Naive thymus-derived CD4-positive, alpha-beta T cell (primary cell): ENCODE results near the gene IPCEF1. TPM values are rescaled to one million over a fixed set of nuclear protein-coding genes. Genes with fewer than 3 reads are reported as not detected.

Experiments used
- ATAC-seq: fragments of 150-1000 bp; cut with Tn5 transposase; 2 replicates; pipeline ENCODE4 v1.10.0; 2021; ENCODE audit warnings: mild to moderate bottlenecking, moderate library complexity
- CTCF ChIA-PET: fragments of 350-600 bp; sonication (Branson Sonifier 250); formaldehyde crosslinking; loops from one replicate; lab custom pipeline; 2021; ENCODE audit warnings: antibody characterized with exemption; lab: Charles Lee
- POLR2A ChIA-PET: fragments of 350-600 bp; sonication (Branson Sonifier 250); formaldehyde crosslinking; loops from one replicate; lab custom pipeline; 2021; ENCODE audit warnings: antibody characterized with exemption, inconsistent platforms; lab: Charles Lee
- DNase-seq, 9 donors: peaks; one replicate each; pipeline versions ENCODE4 v3.0.0 to v3.0.0-alpha.2; 2020 to 2022; ENCODE audit warnings: mixed read lengths in 1 of 9
- H3K27ac ChIP-seq: one replicate; pipeline ENCODE4 v1.7.0; 2013; ENCODE audit warnings: mild to moderate bottlenecking, low read depth, low read length, moderate library complexity
- H3K27me3 ChIP-seq, 2 donors: one replicate each; pipeline ENCODE4 v1.7.0; 2013; ENCODE audit warnings: low read length in 2 of 2, mild to moderate bottlenecking in 2 of 2, moderate library complexity in 2 of 2; ENCODE audit not compliant: control insufficient read depth in 2 of 2, insufficient read depth in 2 of 2
- H3K36me3 ChIP-seq, 3 experiments: 1 replicate in 2 of 3; 2 replicates in 1 of 3; pipeline ENCODE4 v1.7.0; 2013; ENCODE audit warnings: low read length in 3 of 3, mild to moderate bottlenecking in 3 of 3, moderate library complexity in 1 of 3; ENCODE audit not compliant: insufficient read depth in 3 of 3, control insufficient read depth in 2 of 3
- H3K4me1 ChIP-seq, 2 donors: one replicate each; pipeline ENCODE4 v1.7.0; 2013; ENCODE audit warnings: low read length in 2 of 2, mild to moderate bottlenecking in 2 of 2, moderate library complexity in 1 of 2; ENCODE audit not compliant: control insufficient read depth in 2 of 2, insufficient read depth in 2 of 2
- H3K4me3 ChIP-seq: 2 replicates; pipeline ENCODE4 v1.7.0; 2013; ENCODE audit warnings: mild to moderate bottlenecking, low read length
- H3K9me3 ChIP-seq, 3 experiments: 1 replicate in 2 of 3; 2 replicates in 1 of 3; pipeline ENCODE4 v1.7.0; 2013; ENCODE audit warnings: low read length in 3 of 3; ENCODE audit not compliant: control insufficient read depth in 2 of 3
- H3K27ac Mint-ChIP-seq, 9 donors: one replicate each; pipeline ENCODE4 v1.8.0; 2020 to 2022; ENCODE audit warnings: mixed read lengths in 9 of 9, mild to moderate bottlenecking in 8 of 9, moderate library complexity in 5 of 9, inconsistent platforms in 2 of 9
- H3K27me3 Mint-ChIP-seq, 5 donors: one replicate each; pipeline ENCODE4 v1.8.0; 2021 to 2022; ENCODE audit warnings: mixed read lengths in 5 of 5, mild to moderate bottlenecking in 1 of 5
- H3K36me3 Mint-ChIP-seq, 5 donors: one replicate each; pipeline ENCODE4 v1.8.0; 2020 to 2022; ENCODE audit warnings: mixed read lengths in 5 of 5, mild to moderate bottlenecking in 3 of 5, inconsistent platforms in 1 of 5
- H3K4me1 Mint-ChIP-seq, 7 donors: one replicate each; pipeline ENCODE4 v1.8.0; 2020 to 2022; ENCODE audit warnings: mixed read lengths in 7 of 7, mild to moderate bottlenecking in 3 of 7, inconsistent platforms in 1 of 7
- H3K4me3 Mint-ChIP-seq, 10 donors: one replicate each; pipeline ENCODE4 v1.8.0; 2020 to 2022; ENCODE audit warnings: mild to moderate bottlenecking in 10 of 10, mixed read lengths in 10 of 10, moderate library complexity in 6 of 10, inconsistent platforms in 2 of 10
- H3K9me3 Mint-ChIP-seq, 11 donors: one replicate each; pipeline ENCODE4 v1.8.0; 2020 to 2022; ENCODE audit warnings: mixed read lengths in 11 of 11, mild to moderate bottlenecking in 4 of 11, inconsistent platforms in 1 of 11, moderate library complexity in 1 of 11
- intact Hi-C, 2 donors: fragments of 100-400 bp; cut with micrococcal nuclease; formaldehyde crosslinking; loops; one replicate each; pipeline ENCODE4 v1.15.1; 2023
- polyA plus RNA-seq, 2 donors: library from polyadenylated mRNA; unstranded; fragments of 300-500 nt; fragmentation: Illumina TruSeq; gene quantifications; one replicate each; pipeline ENCODE4 v1.2.3, GENCODE V29; 2021
- total RNA-seq, 6 experiments: library from RNA in 5 of 6; stranded (reverse) in 5 of 6; gene quantifications; 1 replicate in 5 of 6; 2 replicates in 1 of 6; pipeline ENCODE4 v1.2.3 and lab custom pipeline; 2021 to 2026

Gene IPCEF1
- total and polyA plus RNA-seq, 7 experiments from 2014 or later: 12.0 to 122 (median 99.7) TPM

DNA sequence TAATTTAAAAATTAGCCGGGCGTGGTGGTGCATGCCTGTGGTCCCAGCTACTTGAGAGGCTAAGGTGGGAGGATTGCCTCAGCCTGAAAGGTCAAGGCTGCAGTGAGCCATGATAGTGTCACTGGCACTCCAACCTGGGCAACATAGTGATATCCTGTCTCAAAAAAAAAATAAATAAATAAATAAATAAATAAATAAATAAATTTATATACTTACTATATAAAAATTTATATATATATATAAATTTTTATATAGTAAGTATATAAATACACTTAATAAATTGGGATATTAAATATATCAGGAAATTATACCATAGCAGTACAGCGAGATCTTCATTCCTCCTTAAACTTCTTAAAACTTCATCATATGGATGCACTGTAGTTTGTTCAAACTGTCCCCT, 23.0 kb upstream of the IPCEF1 start:
- intact Hi-C loops: no loop called here
- Mint-ChIP-seq H3K4me1 (peaks cover 0 to 2% (median 0%) of the 10 kb centered on the region in 7 donors), H3K36me3 (no peaks in the 10 kb centered on the region)

DNA sequence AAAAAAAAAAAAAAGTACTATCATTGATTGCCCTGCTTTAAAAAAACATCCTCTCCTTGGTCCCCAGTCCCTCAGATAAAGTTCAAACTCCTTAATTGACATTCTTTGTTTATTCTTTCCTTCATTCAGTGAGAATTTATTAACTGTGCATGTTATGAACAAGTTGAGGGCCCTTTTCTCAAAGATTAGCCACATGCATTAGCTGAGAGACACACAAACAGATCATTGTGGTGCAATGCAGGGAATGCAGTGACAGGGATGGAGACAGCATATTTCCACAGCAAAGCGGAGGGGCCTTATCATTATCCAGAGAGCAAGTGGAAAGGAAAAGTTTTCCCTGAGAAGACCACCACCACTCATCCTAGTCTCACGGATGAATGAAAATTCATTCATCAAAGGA, 21.9 kb upstream of the IPCEF1 start:
- Histone ChIP-seq H3K27me3 (no peaks in the 10 kb centered on the region), H3K27ac (no peak overlapping the region), H3K4me3 (no peak overlapping the region), H3K36me3 (no peaks in the 10 kb centered on the region), H3K9me3 (no peaks in the 10 kb centered on the region), H3K4me1 (no peaks in the 10 kb centered on the region)
- H3K9me3 Mint-ChIP-seq: peaks cover 0 to 8% (median 5%) of the 10 kb centered on the region in 11 donors
- H3K27me3 Mint-ChIP-seq: peaks cover 0 to 4% (median 3%) of the 10 kb centered on the region in 5 donors
- H3K36me3 Mint-ChIP-seq: no peaks in the 10 kb centered on the region
- ChIA-PET CTCF (no interaction called here), POLR2A (no interaction called here)
- H3K4me1 Mint-ChIP-seq: peaks cover 0 to 2% (median 0%) of the 10 kb centered on the region in 7 donors
- no peak for DNase-seq
- intact Hi-C loops: no loop called here
- H3K4me3 Mint-ChIP-seq: no peak overlapping the region
- no peak overlapping the region for H3K27ac Mint-ChIP-seq
- ATAC-seq: no peak

More for the DNA sequence above, 23.0 kb upstream of the IPCEF1 start:
- Mint-ChIP-seq H3K27ac (no peak overlapping the region), H3K27me3 (peaks cover 0 to 4% (median 3%) of the 10 kb centered on the region in 5 donors), H3K4me3 (no peak overlapping the region), H3K9me3 (peaks cover 0 to 9% (median 3%) of the 10 kb centered on the region in 11 donors)
- H3K9me3 ChIP-seq: no peaks in the 10 kb centered on the region
- no peaks in the 10 kb centered on the region for H3K27me3 ChIP-seq
- no peaks in the 10 kb centered on the region for H3K36me3 ChIP-seq
- ATAC-seq: no peak
- CTCF ChIA-PET: no interaction called here
- POLR2A ChIA-PET: no interaction called here
- H3K4me1 ChIP-seq: no peaks in the 10 kb centered on the region
- H3K4me3 ChIP-seq: no peak overlapping the region
- no peak overlapping the region for H3K27ac ChIP-seq
- DNase-seq: no peak

DNA sequence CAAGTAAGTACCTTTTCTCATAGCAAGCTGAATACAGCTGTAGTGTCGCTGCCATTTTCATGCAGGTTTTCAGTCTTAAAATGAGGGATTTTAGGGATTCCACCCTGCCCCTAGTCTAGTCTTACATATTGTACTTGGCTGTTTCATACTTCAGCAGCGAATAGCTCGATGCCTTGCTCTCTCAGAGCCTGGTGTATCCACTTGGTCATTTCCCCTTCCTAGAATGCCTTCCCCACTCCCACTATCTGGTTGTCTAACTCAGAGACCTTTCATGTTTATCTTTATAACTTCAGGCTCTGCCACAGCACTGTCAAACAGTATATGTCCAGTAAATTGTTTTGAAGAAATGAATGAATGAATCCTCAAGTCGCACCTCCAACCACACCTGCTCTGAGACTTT, 21.1 kb upstream of the IPCEF1 start:
- Mint-ChIP-seq H3K4me1 (peaks cover 0 to 2% (median 0%) of the 10 kb centered on the region in 7 donors), H3K36me3 (no peaks in the 10 kb centered on the region), H3K27me3 (peaks cover 0 to 3% (median 0%) of the 10 kb centered on the region in 5 donors), H3K4me3 (no peak overlapping the region), H3K27ac (no peak overlapping the region), H3K9me3 (peaks cover 0 to 3% (median under 1%) of the 10 kb centered on the region in 11 donors)
- Histone ChIP-seq H3K9me3 (no peaks in the 10 kb centered on the region), H3K27me3 (no peaks in the 10 kb centered on the region), H3K4me1 (no peaks in the 10 kb centered on the region), H3K4me3 (no peak overlapping the region), H3K27ac (no peak overlapping the region), H3K36me3 (no peaks in the 10 kb centered on the region)
- POLR2A ChIA-PET: no interaction called here
- CTCF ChIA-PET: no interaction called here
- intact Hi-C loops: no loop called here
- ATAC-seq (no peak), DNase-seq (no peak)

DNA sequence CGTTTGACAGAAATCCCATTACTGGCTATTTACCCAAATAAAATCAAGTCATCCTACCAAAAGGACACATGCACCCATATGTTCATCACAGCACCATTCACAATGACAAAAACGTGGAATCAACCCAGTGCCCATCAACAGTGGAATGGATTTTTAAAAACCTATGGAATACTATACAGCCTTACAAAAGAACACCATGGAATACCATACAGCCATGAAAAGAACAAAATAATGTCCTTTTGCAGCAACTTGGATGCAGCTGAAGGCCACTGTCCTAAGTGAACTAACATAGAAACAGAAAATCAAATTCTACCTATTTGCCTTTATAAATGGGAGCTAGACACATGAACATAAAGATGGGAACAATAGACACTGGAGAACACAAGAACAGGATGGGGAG, 17.4 kb upstream of the IPCEF1 start:
- ChIA-PET CTCF (no interaction called here), POLR2A (no interaction called here)
- Histone ChIP-seq H3K4me1 (no peaks in the 10 kb centered on the region), H3K4me3 (no peak overlapping the region), H3K27ac (no peak overlapping the region), H3K36me3 (no peaks in the 10 kb centered on the region), H3K27me3 (no peaks in the 10 kb centered on the region), H3K9me3 (no peaks in the 10 kb centered on the region)
- Mint-ChIP-seq H3K27me3 (peaks cover 0 to 3% (median 0%) of the 10 kb centered on the region in 5 donors), H3K4me1 (peaks cover 0 to 7% (median 4%) of the 10 kb centered on the region in 7 donors), H3K4me3 (no peak overlapping the region), H3K27ac (no peak overlapping the region), H3K9me3 (peaks cover 0 to 3% (median 0%) of the 10 kb centered on the region in 11 donors), H3K36me3 (no peaks in the 10 kb centered on the region)
- DNase-seq (no peak), ATAC-seq (no peak)
- intact Hi-C loops: no loop called here

DNA sequence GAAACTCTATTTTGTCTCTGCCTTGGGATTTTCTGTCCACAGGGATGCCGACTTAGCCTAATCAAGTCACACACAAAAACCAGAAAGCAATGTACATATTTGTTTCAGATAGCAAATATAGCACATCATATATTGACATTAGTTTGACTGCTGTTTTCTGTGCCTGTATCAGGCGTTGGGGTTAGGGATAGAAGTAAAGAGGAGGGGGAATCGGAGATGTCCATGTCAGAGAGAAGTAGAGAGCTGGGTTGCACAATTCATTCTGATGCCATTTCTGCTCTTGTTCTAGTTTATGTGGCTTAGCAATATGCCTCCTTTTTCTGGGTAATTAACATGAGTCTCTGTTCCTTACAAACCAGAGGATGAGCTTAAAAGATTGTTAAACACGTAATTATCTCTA, 14.7 kb upstream of the IPCEF1 start:
- CTCF ChIA-PET: interaction anchor here (1.2 to 2.8 kb wide), 8 partner anchors 82 to 220 kb away, joined by 3 to 11 read pairs (median 7); no protein-coding TSS in a partner anchor
- no peak overlapping the region for H3K27ac ChIP-seq
- intact Hi-C loops: no loop called here

DNA sequence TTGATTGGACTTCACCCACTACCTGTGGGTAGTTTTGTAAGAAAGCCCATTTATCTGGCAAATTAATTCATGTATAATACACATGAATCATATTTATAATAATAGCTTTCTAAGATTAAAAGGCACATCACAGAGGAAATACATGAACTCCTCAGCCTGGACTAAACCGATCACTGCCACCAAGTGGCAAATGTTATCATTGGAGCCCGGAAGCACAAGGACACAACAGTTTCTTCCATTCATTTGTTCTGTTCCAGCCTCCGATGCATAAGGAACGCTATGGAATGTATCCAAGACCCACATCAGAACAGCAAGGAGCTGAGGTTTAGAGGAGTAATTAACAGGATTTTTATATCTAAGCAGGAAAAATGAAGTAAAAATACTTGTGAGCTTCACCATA, 13.9 kb upstream of the IPCEF1 start:
- POLR2A ChIA-PET: interaction anchor here (0.6 to 0.8 kb wide), 2 partner anchors 52 to 218 kb away, joined by 3 to 4 read pairs; no protein-coding TSS in a partner anchor
- H3K36me3 Mint-ChIP-seq: no peaks in the 10 kb centered on the region
- no peaks in the 10 kb centered on the region for H3K9me3 ChIP-seq
- H3K27ac ChIP-seq: no peak overlapping the region
- H3K4me3 Mint-ChIP-seq: peak overlapping the region in 1 of 10 donors; percentile 24
- DNase-seq (peak in 6 of 9 donors; percentile 13 to 37 (median 24)), ATAC-seq (peak; percentile 58)
- H3K36me3 ChIP-seq: no peaks in the 10 kb centered on the region
- H3K9me3 Mint-ChIP-seq: peaks cover 0 to 3% (median 0%) of the 10 kb centered on the region in 11 donors
- intact Hi-C loops: loop anchor here (1.0 kb wide), 2 partner anchors 93 to 216 kb away; no protein-coding TSS in a partner anchor
- H3K27me3 ChIP-seq: no peaks in the 10 kb centered on the region
- no peak overlapping the region for H3K4me3 ChIP-seq
- H3K27ac Mint-ChIP-seq: peak overlapping the region in 2 of 9 donors; percentile 20 to 63
- H3K27me3 Mint-ChIP-seq: peaks cover 0 to 3% (median 0%) of the 10 kb centered on the region in 5 donors
- peaks cover 0 to 20% (median 11%) of the 10 kb centered on the region in 7 donors for H3K4me1 Mint-ChIP-seq
- CTCF ChIA-PET: interaction anchor here (0.5 to 2.8 kb wide), 10 partner anchors 9 to 219 kb away, joined by 3 to 11 read pairs (median 4); no protein-coding TSS in a partner anchor
- no peaks in the 10 kb centered on the region for H3K4me1 ChIP-seq

More for the DNA sequence above, 14.7 kb upstream of the IPCEF1 start:
- no peak overlapping the region for H3K27ac Mint-ChIP-seq
- Histone ChIP-seq H3K27me3 (no peaks in the 10 kb centered on the region), H3K9me3 (no peaks in the 10 kb centered on the region), H3K36me3 (no peaks in the 10 kb centered on the region), H3K4me3 (no peak overlapping the region), H3K4me1 (no peaks in the 10 kb centered on the region)
- ATAC-seq: no peak
- no peak overlapping the region for H3K4me3 Mint-ChIP-seq
- H3K36me3 Mint-ChIP-seq: no peaks in the 10 kb centered on the region
- peaks cover 0 to 20% (median 11%) of the 10 kb centered on the region in 7 donors for H3K4me1 Mint-ChIP-seq
- H3K27me3 Mint-ChIP-seq: peaks cover 0 to 2% (median 0%) of the 10 kb centered on the region in 5 donors
- H3K9me3 Mint-ChIP-seq: peaks cover 0 to 3% (median 0%) of the 10 kb centered on the region in 11 donors
- POLR2A ChIA-PET: interaction anchor here (0.6 kb wide), 1 partner anchor 219 kb away, joined by 4 read pairs; no protein-coding TSS in a partner anchor
- DNase-seq: no peak
